LNCAP (cell line): ENCODE results near the gene LRP2.

ENCODE experiments used
- CTCF ChIP-seq: fragments of 450-650 bp; IDR thresholded peaks from 2 replicates; pipeline ENCODE4 v1.5.1; 2017; ENCODE audit warnings: mild to moderate bottlenecking

LRP2 gene

DNA sequence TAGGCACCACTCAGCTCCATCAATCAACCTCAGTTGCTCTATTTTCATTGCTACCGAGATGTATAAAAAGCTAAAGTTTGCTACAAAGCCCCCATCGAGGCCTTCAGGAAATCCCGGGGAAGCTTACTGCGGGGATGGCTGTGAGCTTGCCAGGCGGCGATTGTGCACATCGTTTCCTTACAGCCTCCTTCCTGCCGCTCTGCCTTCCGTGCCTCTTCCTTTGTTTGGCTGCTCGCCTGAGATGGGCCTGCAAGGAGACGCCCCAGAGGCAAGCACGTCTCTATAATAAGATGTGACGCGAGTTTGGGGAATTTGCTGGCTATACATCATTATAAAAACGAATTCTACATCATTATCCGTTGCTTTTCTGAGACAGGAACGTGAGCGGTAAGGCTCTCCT is 251.4 kb downstream of the LRP2 start:
- TF ChIP-seq CTCF: no peak

DNA sequence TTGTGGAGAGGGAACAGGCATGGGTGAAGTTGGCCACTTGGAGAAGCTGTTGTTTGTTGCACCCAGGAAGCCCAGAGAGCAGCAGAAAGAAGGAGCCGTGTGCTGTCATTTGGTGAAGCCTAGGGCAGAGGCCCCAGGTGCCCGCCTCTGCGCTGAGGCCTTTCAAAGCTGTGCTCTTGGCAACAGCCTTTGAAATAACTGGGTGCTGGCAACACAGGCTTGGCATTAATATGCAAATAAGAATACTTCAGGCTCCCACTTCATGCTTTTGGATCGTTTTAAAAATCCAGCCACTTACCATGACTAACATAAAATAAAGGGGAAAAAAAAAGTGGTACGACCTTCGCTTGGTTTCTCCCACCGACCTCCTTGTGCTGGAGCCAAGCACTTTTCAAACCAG is 251.9 kb downstream of the LRP2 start:
- TF ChIP-seq CTCF: no peak

DNA sequence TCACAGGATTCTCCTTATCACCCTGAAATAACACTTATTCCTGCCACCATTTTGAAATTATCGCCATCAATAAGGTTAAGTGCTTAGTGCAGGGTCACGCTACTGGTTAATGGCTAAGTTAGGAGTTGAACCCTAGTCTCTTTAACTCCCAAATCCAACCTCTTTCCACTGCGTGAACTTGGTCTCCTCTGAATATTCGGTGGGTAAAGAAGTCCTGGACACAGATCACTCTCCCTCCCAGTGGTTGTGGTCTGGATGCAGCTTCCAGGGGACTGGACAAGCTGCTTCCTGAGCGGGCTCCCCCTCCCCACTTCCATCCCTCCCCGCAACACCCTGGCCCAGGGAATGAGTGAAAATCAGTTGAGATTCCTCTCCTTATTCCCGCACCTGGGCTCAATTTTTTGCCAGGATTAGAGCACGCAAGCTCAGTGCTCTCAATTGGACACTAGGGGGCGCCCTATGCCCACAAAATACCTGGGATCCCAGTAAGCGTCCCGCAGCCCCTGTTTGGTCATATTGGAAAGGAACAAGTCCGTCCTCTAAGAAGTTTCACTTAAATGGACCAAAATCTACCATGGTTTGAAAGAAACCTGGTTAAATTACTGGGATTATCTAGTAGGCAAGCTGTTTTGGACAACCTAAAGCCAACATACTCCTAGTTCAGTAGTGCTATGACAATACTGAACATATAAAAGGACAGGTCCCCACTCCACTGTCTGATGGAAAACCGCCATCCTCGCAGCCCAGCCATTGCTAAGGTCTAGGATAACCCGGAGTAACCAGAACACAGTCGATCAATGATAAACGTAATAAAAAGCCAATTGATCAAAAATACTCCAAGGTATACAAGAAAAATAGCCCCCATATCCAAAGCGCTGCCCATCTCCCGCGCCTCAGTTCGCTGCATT is 252.6 kb downstream of the LRP2 start:
- TF ChIP-seq CTCF: peak; percentile 76

DNA sequence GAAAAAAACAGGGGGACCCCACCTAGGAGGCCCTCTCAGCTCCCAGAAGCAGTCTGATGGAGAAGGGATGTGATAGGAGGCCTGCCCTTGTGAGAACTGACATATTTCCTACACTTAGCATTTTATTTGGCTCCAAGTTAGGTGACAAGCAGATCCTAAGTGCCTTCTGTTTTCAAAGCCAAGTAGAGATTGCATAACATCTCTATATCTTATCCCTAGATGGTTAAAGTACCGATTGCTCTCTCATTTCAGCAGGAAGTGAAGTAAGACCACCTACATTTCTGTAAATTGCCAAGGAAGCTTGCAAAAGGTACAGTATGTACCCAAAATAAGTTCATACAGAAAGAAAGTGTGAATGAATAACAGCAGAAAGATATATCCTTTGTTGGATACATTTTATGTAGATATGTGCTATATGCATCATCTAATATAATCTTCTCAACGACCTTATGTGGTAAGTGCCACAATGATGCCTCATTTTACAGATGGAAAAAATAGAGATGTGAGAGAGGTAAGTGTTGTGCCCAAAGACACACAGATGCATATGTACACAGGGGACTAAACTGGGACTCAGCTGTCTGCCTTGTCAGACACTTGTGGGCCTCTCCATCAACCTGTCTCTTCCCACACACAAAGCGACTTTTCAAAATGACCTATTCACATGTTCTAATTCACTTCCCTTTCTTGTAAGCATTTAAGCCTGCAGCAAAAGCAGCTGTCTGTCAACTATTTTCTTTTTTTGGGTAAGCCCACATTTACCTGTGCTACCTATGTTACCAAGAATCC is 254.0 kb downstream of the LRP2 start:
- no peak for TF ChIP-seq CTCF

GRCh38 chr2:169107645-169108044 is 254.7 kb downstream of the LRP2 start:
- no peak for TF ChIP-seq CTCF

DNA sequence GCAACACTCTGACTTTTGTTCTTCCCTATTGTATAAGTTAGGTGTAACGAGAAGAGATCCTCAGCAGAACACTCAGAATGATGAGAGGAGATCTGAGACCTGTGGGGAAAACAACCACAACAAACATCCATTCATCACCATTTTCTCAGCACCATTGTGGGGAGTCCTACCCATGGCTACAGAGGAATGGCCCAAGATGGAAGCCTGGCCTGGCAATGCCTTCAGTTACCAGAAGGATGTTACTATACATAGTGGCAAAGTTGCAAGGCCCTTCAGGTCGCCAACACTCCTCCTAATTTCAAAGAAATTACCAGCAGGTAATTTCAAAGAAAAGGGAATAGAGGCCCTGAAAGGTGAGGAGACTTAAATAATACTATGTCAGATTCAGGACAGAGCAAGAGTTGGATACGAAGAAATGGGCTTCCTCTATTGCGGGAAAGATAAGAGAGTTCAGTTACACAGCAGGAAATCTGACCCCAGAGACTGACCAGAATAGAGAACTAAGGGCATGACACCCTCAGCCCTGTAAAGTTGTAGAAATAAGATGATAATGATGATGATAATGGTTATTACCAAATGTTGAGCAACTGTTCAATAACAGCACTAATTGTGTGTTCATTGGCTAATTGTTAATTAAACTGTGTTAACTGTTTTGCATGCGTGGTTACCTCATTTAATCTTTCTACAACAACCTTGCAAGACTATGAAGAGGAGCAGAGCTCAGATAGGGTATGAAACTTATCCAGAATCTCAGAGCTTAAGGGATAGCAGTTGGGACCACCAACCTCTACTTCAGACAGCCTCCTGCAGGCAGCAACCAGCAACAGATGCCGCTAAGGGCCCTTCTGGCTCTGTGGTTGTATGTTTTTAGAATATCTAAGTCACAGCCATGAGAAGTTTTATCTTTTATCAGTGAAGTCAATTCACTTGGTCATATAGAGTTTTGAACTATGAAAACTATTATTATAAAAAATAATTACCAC is 255.5 kb downstream of the LRP2 start:
- TF ChIP-seq CTCF: no peak

DNA sequence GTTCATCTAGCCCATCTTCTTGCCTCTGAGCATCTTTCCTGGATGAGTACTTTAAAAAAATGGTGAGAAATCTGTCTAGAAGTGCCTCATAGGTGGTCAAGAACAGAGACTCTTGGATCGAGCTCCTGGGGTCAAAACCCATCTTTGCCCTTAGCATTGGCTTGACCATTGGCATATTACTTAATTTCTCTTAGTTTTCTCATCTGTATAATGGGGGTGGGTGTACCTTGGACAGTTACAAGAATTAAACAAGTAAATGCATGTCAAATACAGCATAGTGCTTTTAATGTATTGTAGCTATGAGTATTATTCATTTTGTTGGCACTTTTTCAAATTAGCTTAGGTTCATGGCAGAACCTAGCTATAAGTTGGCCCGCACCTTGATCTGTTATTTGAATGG is 256.2 kb downstream of the LRP2 start:
- no peak for TF ChIP-seq CTCF
